Kidney epithelial cell (primary cell): ENCODE results near the gene HS3ST1. TPM values are rescaled to one million over a fixed set of nuclear protein-coding genes. Genes with fewer than 3 reads are reported as not detected.

Experiments
- DNase-seq: peaks from one replicate; pipeline ENCODE4 v3.0.0-alpha.2; 2010; ENCODE audit warnings: low read depth
- H3K27me3 ChIP-seq: 2 replicates; pipeline ENCODE4 v1.6.0; 2011; ENCODE audit warnings: low read length; ENCODE audit not compliant: control insufficient read depth, insufficient read depth
- H3K36me3 ChIP-seq: 2 replicates; pipeline ENCODE4 v1.5.1; 2011; ENCODE audit warnings: low read length; ENCODE audit not compliant: control insufficient read depth, insufficient read depth
- H3K4me3 ChIP-seq: 2 replicates; pipeline ENCODE4 v1.5.1; 2011; ENCODE audit warnings: low read depth, mild to moderate bottlenecking, control low read depth, low read length
- CTCF ChIP-seq: IDR thresholded peaks from 2 replicates; pipeline ENCODE4 v1.5.1; 2011; ENCODE audit warnings: mild to moderate bottlenecking, moderate library complexity, low read length, control low read depth, inconsistent platforms; ENCODE audit not compliant: insufficient read depth, poor library complexity, severe bottlenecking
- total RNA-seq: library from RNA; depleted of rRNA; stranded (reverse); fragments of >200 nt; gene quantifications from 2 replicates; pipeline ENCODE4 v1.2.3, GENCODE V29; 2015

HS3ST1 gene
- total RNA-seq, 1 donor from 2014 or later, result 2.4 TPM

DNA sequence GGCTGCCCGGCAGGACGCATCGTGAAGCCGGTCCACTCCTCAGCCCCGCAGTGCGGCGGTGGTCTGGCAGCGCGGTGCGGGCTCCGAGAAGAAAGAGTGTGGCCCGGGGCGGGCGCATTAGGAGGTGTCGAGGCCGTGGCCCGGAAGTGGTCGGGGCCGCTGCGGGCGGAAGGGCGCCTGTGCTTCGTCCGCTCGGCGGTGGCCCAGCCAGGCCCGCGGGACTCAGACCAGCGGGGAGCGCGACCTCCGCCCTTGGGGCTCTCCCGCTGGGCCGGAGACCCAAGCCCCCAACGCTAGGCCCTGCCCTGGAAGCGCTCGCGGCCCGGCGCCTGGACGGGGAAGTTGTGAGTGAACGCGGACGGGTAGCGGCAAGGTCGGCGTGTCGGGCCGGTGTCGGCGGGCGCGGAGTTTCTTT lies 60.0 kb downstream of the HS3ST1 start:
- DNase-seq, result no peak
- H3K27me3 ChIP-seq, result no peaks in the 10 kb centered on the region
- no peaks in the 10 kb centered on the region for H3K36me3 ChIP-seq
- no peak for TF ChIP-seq CTCF
- H3K4me3 ChIP-seq, result no peak overlapping the region

DNA sequence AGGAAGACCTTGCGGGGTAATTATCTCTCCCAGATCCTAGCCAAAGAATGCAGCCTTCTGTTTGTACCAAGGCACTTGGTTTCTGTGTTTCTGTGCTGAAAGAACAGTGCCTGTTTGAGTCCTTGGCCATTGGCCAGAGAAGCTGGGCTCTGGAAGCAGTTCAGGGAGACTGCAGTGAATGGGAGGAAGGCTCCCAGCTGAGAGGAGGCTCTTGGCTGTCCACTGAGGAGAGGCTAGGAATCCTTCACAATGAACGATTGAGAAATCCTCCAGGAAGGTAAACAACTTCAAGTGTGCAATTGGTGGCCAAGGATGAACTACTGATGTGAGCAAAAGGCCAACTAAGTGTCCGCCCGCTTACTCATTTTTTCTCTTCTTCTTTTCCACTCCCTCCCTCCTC lies 61.3 kb downstream of the HS3ST1 start:
- H3K27me3 ChIP-seq, result no peaks in the 10 kb centered on the region
- no peak for TF ChIP-seq CTCF
- DNase-seq, result no peak
- no peaks in the 10 kb centered on the region for H3K36me3 ChIP-seq
- no peak overlapping the region for H3K4me3 ChIP-seq

- H3K4me3 ChIP-seq, result no peak overlapping the region
- TF ChIP-seq CTCF, result no peak
- DNase-seq, result no peak
- no peaks in the 10 kb centered on the region for H3K36me3 ChIP-seq
- H3K27me3 ChIP-seq, result no peaks in the 10 kb centered on the region
Measured at GRCh38 chr4:11366859-11367258, 61.8 kb downstream of the HS3ST1 start.

DNA sequence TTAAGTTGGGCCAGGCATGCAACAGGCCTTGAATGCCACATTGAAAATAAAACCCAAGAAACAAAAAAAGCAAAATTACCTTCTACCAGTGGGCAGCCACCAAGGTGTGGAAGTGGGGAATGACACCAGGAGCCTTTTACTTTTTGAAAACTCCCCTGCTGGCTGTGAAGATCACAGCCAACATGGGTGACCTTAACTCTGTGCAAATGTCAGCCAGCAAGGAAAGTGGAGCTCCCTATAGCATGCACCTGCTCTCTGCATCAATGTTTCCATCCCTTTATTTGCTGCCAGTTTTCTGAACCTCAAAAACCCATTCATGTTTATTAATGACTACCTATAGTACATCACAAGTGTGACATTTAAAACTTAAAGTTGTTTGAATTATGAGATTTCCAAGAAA lies 63.7 kb downstream of the HS3ST1 start:
- Histone ChIP-seq H3K36me3 (no peaks in the 10 kb centered on the region), H3K4me3 (no peak overlapping the region), H3K27me3 (no peaks in the 10 kb centered on the region)
- DNase-seq, result no peak
- no peak for TF ChIP-seq CTCF

DNA sequence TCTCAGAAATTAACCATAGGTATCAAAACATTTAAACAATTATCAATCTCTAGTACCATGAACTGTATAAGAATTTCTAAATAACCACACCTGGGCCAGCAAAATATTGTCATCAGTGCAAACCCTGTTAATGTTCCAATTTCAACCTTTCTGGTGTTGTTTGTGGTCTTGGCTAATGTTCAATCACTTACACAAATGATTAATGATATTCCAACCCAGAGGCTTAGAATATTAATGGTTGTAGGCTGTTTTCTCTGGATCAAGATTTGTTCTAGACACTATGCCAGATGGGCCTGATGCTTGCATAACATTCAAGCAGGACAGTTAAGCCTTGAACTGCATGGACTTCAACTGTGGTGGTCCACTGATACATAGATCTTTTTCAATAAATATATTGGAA lies 69.1 kb downstream of the HS3ST1 start:
- H3K27me3 ChIP-seq, result no peaks in the 10 kb centered on the region
- no peak for DNase-seq
- no peak overlapping the region for H3K4me3 ChIP-seq
- no peaks in the 10 kb centered on the region for H3K36me3 ChIP-seq
- TF ChIP-seq CTCF, result no peak

DNA sequence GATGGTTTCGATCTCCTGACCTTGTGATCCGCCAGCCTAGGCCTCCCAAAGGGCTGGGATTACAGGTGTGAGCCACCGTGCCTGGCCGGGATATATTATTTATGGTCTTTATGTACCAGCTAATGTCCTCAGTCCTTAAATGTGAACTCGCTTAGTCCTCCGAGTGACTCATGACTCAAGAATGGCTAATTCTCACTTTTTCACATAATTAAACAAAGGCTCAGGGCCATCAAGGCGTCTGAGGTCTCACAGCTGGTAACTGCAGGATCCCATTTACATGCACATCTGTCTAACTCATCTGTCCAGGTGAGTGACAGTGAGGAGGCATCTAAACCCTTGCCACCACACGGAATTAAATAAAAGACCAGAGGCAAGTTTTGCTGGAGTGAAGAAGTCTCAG lies 73.5 kb downstream of the HS3ST1 start:
- DNase-seq, result no peak
- no peaks in the 10 kb centered on the region for H3K36me3 ChIP-seq
- TF ChIP-seq CTCF, result no peak

More for the DNA sequence above, 73.5 kb downstream of the HS3ST1 start:
- Histone ChIP-seq H3K4me3 (no peak overlapping the region), H3K27me3 (no peaks in the 10 kb centered on the region)
